Stimulated activated naive CD8-positive, alpha-beta T cell treated with anti-CD3 and anti-CD28 coated beads, Interleukin-15, Interleukin-2, amounts not matched to agents 100 ng/mL and 50 ng/mL, for 24 hours (primary cell): ENCODE results near the gene MAGI2.

Experiments used
- H3K27ac Mint-ChIP-seq: one replicate; pipeline ENCODE4 v1.8.0; 2021; ENCODE audit warnings: mild to moderate bottlenecking, mixed read lengths
- H3K27me3 Mint-ChIP-seq: one replicate; pipeline ENCODE4 v1.8.0; 2021; ENCODE audit warnings: mixed read lengths
- H3K36me3 Mint-ChIP-seq: one replicate; pipeline ENCODE4 v1.8.0; 2021; ENCODE audit warnings: low read depth, mixed read lengths
- H3K4me1 Mint-ChIP-seq: one replicate; pipeline ENCODE4 v1.8.0; 2021; ENCODE audit warnings: low read depth, mixed read lengths
- H3K4me3 Mint-ChIP-seq: one replicate; pipeline ENCODE4 v1.8.0; 2021; ENCODE audit warnings: mild to moderate bottlenecking, mixed read lengths
- H3K9me3 Mint-ChIP-seq: one replicate; pipeline ENCODE4 v1.8.0; 2021; ENCODE audit warnings: mixed read lengths

The MAGI2 gene

DNA sequence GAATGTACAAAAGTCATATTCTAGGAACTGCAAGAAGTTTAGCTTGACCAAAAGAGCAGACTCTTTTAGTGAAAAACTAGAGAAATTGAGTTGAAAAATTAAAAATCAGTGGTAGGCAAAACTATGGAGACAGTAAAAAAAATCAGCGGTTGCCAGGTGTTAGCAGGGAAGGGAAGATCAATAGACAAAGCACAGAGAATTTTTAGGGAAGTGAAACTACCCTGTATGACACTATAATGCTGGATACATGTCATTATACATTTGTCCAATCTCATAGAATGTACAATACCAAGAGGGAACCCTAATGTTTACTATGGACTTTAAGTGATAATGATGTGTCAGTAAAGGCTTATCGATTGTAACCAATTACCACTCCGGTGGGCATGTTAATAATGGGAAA lies 761.9 kb downstream of the MAGI2 start:
- no peaks in the 10 kb centered on the region for H3K27me3 Mint-ChIP-seq
- H3K27ac Mint-ChIP-seq, result no peak overlapping the region
- no peaks in the 10 kb centered on the region for H3K36me3 Mint-ChIP-seq
- H3K9me3 Mint-ChIP-seq, result no peaks in the 10 kb centered on the region
- H3K4me3 Mint-ChIP-seq, result no peak overlapping the region
- no peaks in the 10 kb centered on the region for H3K4me1 Mint-ChIP-seq

- H3K4me3 Mint-ChIP-seq, result no peak overlapping the region
- H3K9me3 Mint-ChIP-seq, result no peaks in the 10 kb centered on the region
- H3K4me1 Mint-ChIP-seq, result no peaks in the 10 kb centered on the region
- no peak overlapping the region for H3K27ac Mint-ChIP-seq
- H3K36me3 Mint-ChIP-seq, result no peaks in the 10 kb centered on the region
- H3K27me3 Mint-ChIP-seq, result no peaks in the 10 kb centered on the region
Observed at GRCh38 chr7:78690174-78690573, 763.3 kb downstream of the MAGI2 start.

DNA sequence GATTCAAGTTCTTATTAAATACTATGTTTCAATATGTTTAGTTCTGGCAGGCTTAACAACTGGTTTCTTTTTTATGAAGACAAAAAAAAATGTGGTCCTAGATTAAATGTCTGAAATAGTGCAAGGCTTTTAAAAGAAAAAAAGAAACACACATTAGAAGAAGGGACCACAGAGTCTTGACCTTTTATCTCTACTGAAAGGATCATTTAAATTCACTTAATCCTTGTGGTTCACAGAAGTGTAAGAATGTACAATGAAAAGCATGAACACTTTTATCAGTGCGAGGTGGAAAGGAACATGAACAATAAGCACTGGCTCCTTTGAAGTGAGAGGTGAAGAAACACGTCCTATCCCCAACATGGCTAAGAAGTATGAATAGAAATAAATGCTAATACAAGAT lies 765.1 kb downstream of the MAGI2 start:
- no peaks in the 10 kb centered on the region for H3K9me3 Mint-ChIP-seq
- no peaks in the 10 kb centered on the region for H3K27me3 Mint-ChIP-seq
- no peak overlapping the region for H3K27ac Mint-ChIP-seq
- no peak overlapping the region for H3K4me3 Mint-ChIP-seq
- H3K4me1 Mint-ChIP-seq, result no peaks in the 10 kb centered on the region
- H3K36me3 Mint-ChIP-seq, result no peaks in the 10 kb centered on the region

GRCh38 chr7:78686189-78686588 lies 767.3 kb downstream of the MAGI2 start:
- Mint-ChIP-seq H3K9me3 (no peaks in the 10 kb centered on the region), H3K4me3 (no peak overlapping the region), H3K4me1 (no peaks in the 10 kb centered on the region), H3K27ac (no peak overlapping the region), H3K27me3 (no peaks in the 10 kb centered on the region), H3K36me3 (no peaks in the 10 kb centered on the region)

GRCh38 chr7:78684201-78684600 lies 769.3 kb downstream of the MAGI2 start:
- Mint-ChIP-seq H3K27ac (no peak overlapping the region), H3K4me1 (no peaks in the 10 kb centered on the region), H3K4me3 (no peak overlapping the region), H3K27me3 (no peaks in the 10 kb centered on the region), H3K36me3 (no peaks in the 10 kb centered on the region), H3K9me3 (no peaks in the 10 kb centered on the region)

GRCh38 chr7:78683566-78683965 lies 769.9 kb downstream of the MAGI2 start:
- no peaks in the 10 kb centered on the region for H3K27me3 Mint-ChIP-seq
- H3K4me3 Mint-ChIP-seq, result no peak overlapping the region
- no peaks in the 10 kb centered on the region for H3K36me3 Mint-ChIP-seq
- no peaks in the 10 kb centered on the region for H3K9me3 Mint-ChIP-seq
- H3K27ac Mint-ChIP-seq, result no peak overlapping the region
- H3K4me1 Mint-ChIP-seq, result no peaks in the 10 kb centered on the region

DNA sequence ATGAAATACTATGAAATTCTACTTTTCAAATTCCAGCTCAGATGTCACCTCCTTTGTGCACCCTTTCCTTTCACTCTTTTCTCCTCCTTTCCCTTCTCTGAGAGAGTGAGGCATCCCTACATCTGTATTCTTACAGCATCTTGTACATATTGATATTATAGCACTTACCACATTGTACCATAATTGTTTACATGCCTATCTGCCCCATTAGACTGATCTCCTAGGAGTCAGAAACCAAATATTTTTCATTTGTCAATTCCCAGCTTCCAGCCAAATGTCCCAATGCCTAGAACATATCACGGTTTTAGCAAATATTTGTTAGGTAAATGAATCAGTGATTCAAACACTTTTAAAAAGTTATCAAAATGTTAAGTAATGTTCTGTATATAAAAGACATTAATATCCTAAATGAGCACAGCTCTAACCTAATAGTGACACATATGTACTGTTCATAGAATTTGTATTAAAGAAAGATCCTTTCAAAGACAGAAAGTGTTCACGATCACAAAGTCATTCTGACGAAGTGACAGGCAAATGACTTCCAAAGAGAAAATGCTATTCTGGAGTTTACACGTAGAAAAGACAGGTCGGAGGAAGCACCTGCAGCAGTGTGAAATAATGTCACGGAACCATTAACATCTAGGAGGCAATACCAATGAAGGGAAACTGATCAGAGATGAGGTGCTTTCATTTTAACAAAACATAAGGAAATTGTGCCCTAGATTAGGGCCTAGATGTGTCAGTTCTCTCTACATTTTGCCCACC lies 774.2 kb downstream of the MAGI2 start:
- Mint-ChIP-seq H3K4me1 (no peaks in the 10 kb centered on the region), H3K36me3 (no peaks in the 10 kb centered on the region), H3K27me3 (no peaks in the 10 kb centered on the region), H3K9me3 (no peaks in the 10 kb centered on the region), H3K27ac (no peak overlapping the region), H3K4me3 (no peak overlapping the region)

DNA sequence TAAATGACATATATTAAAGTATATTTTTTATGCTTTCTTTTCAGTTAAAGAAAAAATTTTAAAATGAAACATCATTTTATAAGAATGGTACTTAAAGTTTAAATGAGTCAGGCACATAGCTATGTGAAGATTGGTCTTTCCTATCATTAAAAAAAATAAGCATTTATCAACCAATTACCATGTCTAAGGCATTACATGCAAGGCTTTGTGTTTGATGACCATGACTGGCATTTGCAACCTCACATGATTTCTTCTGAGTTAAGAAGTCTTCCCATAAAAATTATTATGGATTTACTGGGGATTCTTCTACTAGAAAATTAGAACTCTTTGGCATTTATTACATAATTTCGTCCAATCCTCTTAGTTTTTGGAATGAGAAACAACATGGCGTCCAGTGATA lies 776.1 kb downstream of the MAGI2 start:
- H3K4me1 Mint-ChIP-seq, result no peaks in the 10 kb centered on the region
- H3K27me3 Mint-ChIP-seq, result no peaks in the 10 kb centered on the region
- no peaks in the 10 kb centered on the region for H3K9me3 Mint-ChIP-seq
- H3K27ac Mint-ChIP-seq, result no peak overlapping the region
- H3K4me3 Mint-ChIP-seq, result no peak overlapping the region
- no peaks in the 10 kb centered on the region for H3K36me3 Mint-ChIP-seq

- Mint-ChIP-seq H3K27ac (no peak overlapping the region), H3K4me3 (no peak overlapping the region), H3K27me3 (no peaks in the 10 kb centered on the region), H3K36me3 (no peaks in the 10 kb centered on the region), H3K4me1 (no peaks in the 10 kb centered on the region), H3K9me3 (no peaks in the 10 kb centered on the region)
Observed at GRCh38 chr7:78675511-78675910, 778.0 kb downstream of the MAGI2 start.

GRCh38 chr7:78673272-78673671 lies 780.2 kb downstream of the MAGI2 start:
- H3K27ac Mint-ChIP-seq, result no peak overlapping the region
- no peaks in the 10 kb centered on the region for H3K36me3 Mint-ChIP-seq
- peaks cover 5% of the 10 kb centered on the region for H3K9me3 Mint-ChIP-seq
- H3K4me1 Mint-ChIP-seq, result no peaks in the 10 kb centered on the region
- H3K27me3 Mint-ChIP-seq, result no peaks in the 10 kb centered on the region
- H3K4me3 Mint-ChIP-seq, result no peak overlapping the region

DNA sequence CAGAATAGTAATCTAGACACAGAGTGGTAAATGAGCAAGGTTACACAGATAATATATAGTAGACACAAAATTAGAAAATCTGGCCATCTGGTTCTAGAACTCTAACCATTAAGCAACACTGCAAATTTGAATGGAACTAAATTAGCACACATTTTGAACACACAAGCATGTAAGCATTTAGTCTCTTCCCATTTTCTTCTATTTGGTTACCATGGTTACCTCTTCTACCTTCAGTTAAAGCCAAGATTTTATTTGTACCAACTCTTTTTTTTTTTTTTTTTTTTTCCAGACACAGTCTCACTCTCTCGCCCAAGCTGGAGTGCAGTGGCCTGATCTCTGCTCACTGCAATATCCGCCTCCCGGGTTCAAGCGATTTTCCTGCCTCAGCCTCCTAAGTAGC lies 790.5 kb downstream of the MAGI2 start:
- H3K4me3 Mint-ChIP-seq, result no peak overlapping the region
- H3K4me1 Mint-ChIP-seq, result no peaks in the 10 kb centered on the region
- H3K36me3 Mint-ChIP-seq, result no peaks in the 10 kb centered on the region
- no peak overlapping the region for H3K27ac Mint-ChIP-seq
- peaks cover 13% of the 10 kb centered on the region for H3K9me3 Mint-ChIP-seq
- no peaks in the 10 kb centered on the region for H3K27me3 Mint-ChIP-seq

GRCh38 chr7:78649976-78650375 lies 803.5 kb downstream of the MAGI2 start:
- no peaks in the 10 kb centered on the region for H3K27me3 Mint-ChIP-seq
- peaks cover 16% of the 10 kb centered on the region for H3K9me3 Mint-ChIP-seq
- H3K27ac Mint-ChIP-seq, result no peak overlapping the region
- no peaks in the 10 kb centered on the region for H3K4me1 Mint-ChIP-seq
- no peak overlapping the region for H3K4me3 Mint-ChIP-seq
- H3K36me3 Mint-ChIP-seq, result no peaks in the 10 kb centered on the region

GRCh38 chr7:78649236-78649635 lies 804.2 kb downstream of the MAGI2 start:
- Mint-ChIP-seq H3K27me3 (no peaks in the 10 kb centered on the region), H3K4me1 (no peaks in the 10 kb centered on the region), H3K4me3 (no peak overlapping the region), H3K9me3 (peaks cover 16% of the 10 kb centered on the region), H3K36me3 (no peaks in the 10 kb centered on the region), H3K27ac (no peak overlapping the region)

DNA sequence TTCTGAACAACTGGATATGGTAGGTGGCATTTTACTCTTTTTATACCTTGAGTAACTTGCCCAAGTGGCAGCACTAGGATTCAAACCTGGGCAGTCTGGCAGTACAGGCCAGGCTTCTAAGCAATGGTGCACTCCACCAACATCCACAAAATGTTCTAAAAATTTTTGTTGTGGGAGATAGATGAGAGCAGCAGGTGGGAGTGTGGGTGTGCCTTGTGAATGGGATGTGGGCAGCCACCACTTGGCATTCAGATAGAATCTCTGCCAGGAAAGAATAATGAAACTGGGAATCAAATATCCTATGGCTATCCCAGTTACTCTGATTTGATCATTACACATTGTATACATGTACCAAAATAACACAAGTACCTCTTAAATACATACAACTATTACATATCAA lies 810.7 kb downstream of the MAGI2 start:
- Mint-ChIP-seq H3K4me3 (no peak overlapping the region), H3K4me1 (no peaks in the 10 kb centered on the region), H3K36me3 (no peaks in the 10 kb centered on the region), H3K27ac (no peak overlapping the region), H3K9me3 (peaks cover 7% of the 10 kb centered on the region), H3K27me3 (no peaks in the 10 kb centered on the region)

DNA sequence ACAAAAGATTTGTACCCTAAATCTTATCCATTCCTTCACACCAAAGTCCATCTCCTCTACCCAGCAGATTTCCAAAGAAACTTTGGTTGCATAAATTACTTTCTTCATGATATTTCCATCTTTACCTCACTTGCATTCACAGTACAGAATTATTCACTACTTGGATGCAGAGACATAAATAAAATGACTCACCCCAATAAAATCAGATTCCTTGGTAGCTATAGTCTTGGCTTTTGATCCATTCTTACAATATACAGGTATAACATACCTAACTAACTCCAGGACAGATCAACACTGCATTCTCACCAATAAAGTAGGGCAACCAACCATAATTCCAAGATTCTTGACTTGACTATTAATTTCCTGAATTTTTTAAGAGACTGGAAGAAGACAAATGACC lies 815.1 kb downstream of the MAGI2 start:
- Mint-ChIP-seq H3K36me3 (no peaks in the 10 kb centered on the region), H3K4me1 (no peaks in the 10 kb centered on the region), H3K27ac (no peak overlapping the region), H3K4me3 (no peak overlapping the region), H3K27me3 (no peaks in the 10 kb centered on the region), H3K9me3 (peaks cover 4% of the 10 kb centered on the region)

- Mint-ChIP-seq H3K36me3 (no peaks in the 10 kb centered on the region), H3K4me3 (no peak overlapping the region)
Observed at GRCh38 chr7:78636727-78637126, 816.7 kb downstream of the MAGI2 start.

More at GRCh38 chr7:78636727-78637126, 816.7 kb downstream of the MAGI2 start:
- H3K27ac Mint-ChIP-seq, result no peak overlapping the region
- no peaks in the 10 kb centered on the region for H3K27me3 Mint-ChIP-seq
- peaks cover 4% of the 10 kb centered on the region for H3K9me3 Mint-ChIP-seq
- no peaks in the 10 kb centered on the region for H3K4me1 Mint-ChIP-seq
